Mucosa of stomach (tissue), 1 donor: Measurements from ENCODE around the gene NAALAD2.
A peak's percentile ranks its signal among the peaks of the same experiment; 100 is the strongest.
"Not testable (repeated sequence)": the region's sequence is repeated elsewhere in the genome, so short reads cannot be mapped to it uniquely, and the experiment has no call there.

ENCODE experiments used
- H3K27me3 ChIP-seq: one replicate; pipeline ENCODE4 v1.7.0; 2013; ENCODE audit warnings: mild to moderate bottlenecking, low read length; ENCODE audit not compliant: control insufficient read depth, insufficient read depth
- H3K36me3 ChIP-seq: one replicate; pipeline ENCODE4 v1.7.0; 2013; ENCODE audit warnings: low read length; ENCODE audit not compliant: control insufficient read depth, insufficient read depth
- H3K4me1 ChIP-seq: one replicate; pipeline ENCODE4 v1.7.0; 2013; ENCODE audit warnings: mild to moderate bottlenecking, low read length; ENCODE audit not compliant: control insufficient read depth, insufficient read depth
- H3K4me3 ChIP-seq: one replicate; pipeline ENCODE4 v1.7.0; 2013; ENCODE audit warnings: low read length
- H3K9ac ChIP-seq: one replicate; pipeline ENCODE4 v1.7.0; 2013; ENCODE audit warnings: mild to moderate bottlenecking, low read length, moderate library complexity
- H3K9me3 ChIP-seq: one replicate; pipeline ENCODE4 v1.7.0; 2013; ENCODE audit warnings: mild to moderate bottlenecking, low read length, moderate library complexity; ENCODE audit not compliant: control insufficient read depth
- donor health status: Pancreatic carcinoma.

Gene NAALAD2

GRCh38 chr11:90134478-90135003, at the start of gene NAALAD2:
TSS of gene NAALAD2 (plus strand) at chr11:90134663. CDS start at chr11:90134759, 96 bp downstream.
- H3K4me1 ChIP-seq = peaks cover 10% of the 10 kb centered on the region
- no peaks in the 10 kb centered on the region for H3K9me3 ChIP-seq
- peak within 1 kb of the TSS; percentile 19 for H3K4me3 ChIP-seq
- peaks cover 15% of the 10 kb centered on the region for H3K27me3 ChIP-seq
- H3K9ac ChIP-seq = peak within 1 kb of the TSS; percentile 25
- no peaks in the 10 kb centered on the region for H3K36me3 ChIP-seq

GRCh38 chr11:90085650-90086049, 48.8 kb upstream of the NAALAD2 start, which contains the start of gene UBTFL1:
TSS of gene UBTFL1 (plus strand) at chr11:90085950. CDS start at chr11:90085950, 0 bp downstream.
- H3K4me1 ChIP-seq, H3K4me3 ChIP-seq, H3K27me3 ChIP-seq, H3K9me3 ChIP-seq, H3K9ac ChIP-seq, H3K36me3 ChIP-seq: not testable (repeated sequence)

GRCh38 chr11:90088731-90089130, 45.7 kb upstream of the NAALAD2 start:
- not testable (repeated sequence) for H3K4me1 ChIP-seq, H3K27me3 ChIP-seq, H3K4me3 ChIP-seq, H3K9ac ChIP-seq, H3K9me3 ChIP-seq, H3K36me3 ChIP-seq

GRCh38 chr11:90095230-90095924, 39.1 kb upstream of the NAALAD2 start:
- H3K4me1 ChIP-seq, H3K36me3 ChIP-seq, H3K4me3 ChIP-seq: not testable (repeated sequence)

GRCh38 chr11:90098261-90098660, 36.2 kb upstream of the NAALAD2 start:
- H3K36me3 ChIP-seq, H3K9ac ChIP-seq, H3K27me3 ChIP-seq, H3K4me3 ChIP-seq, H3K4me1 ChIP-seq, H3K9me3 ChIP-seq: not testable (repeated sequence)

More at GRCh38 chr11:90095230-90095924, 39.1 kb upstream of the NAALAD2 start:
- H3K27me3 ChIP-seq, H3K9me3 ChIP-seq, H3K9ac ChIP-seq: not testable (repeated sequence)

- Histone ChIP-seq H3K9me3 (no peaks in the 10 kb centered on the region), H3K9ac (no peak overlapping the region), H3K36me3 (no peaks in the 10 kb centered on the region), H3K4me3 (no peak overlapping the region), H3K4me1 (no peaks in the 10 kb centered on the region), H3K27me3 (no peaks in the 10 kb centered on the region)
Measured at GRCh38 chr11:90100431-90100830, 34.0 kb upstream of the NAALAD2 start.

- H3K4me1 ChIP-seq = no peaks in the 10 kb centered on the region
Measured at GRCh38 chr11:90113541-90113940, 20.9 kb upstream of the NAALAD2 start.

GRCh38 chr11:90120191-90120590, 14.3 kb upstream of the NAALAD2 start:
- H3K9me3 ChIP-seq = no peaks in the 10 kb centered on the region
- H3K4me1 ChIP-seq = no peaks in the 10 kb centered on the region
- no peak overlapping the region for H3K4me3 ChIP-seq

More at GRCh38 chr11:90113541-90113940, 20.9 kb upstream of the NAALAD2 start:
- Histone ChIP-seq H3K4me3 (no peak overlapping the region), H3K36me3 (no peaks in the 10 kb centered on the region), H3K9ac (no peak overlapping the region), H3K9me3 (no peaks in the 10 kb centered on the region), H3K27me3 (no peaks in the 10 kb centered on the region)

GRCh38 chr11:90124371-90124770, 10.1 kb upstream of the NAALAD2 start:
- Histone ChIP-seq H3K9ac (no peak overlapping the region), H3K27me3 (no peaks in the 10 kb centered on the region), H3K4me3 (no peak overlapping the region), H3K36me3 (no peaks in the 10 kb centered on the region), H3K4me1 (no peaks in the 10 kb centered on the region), H3K9me3 (no peaks in the 10 kb centered on the region)

More at GRCh38 chr11:90120191-90120590, 14.3 kb upstream of the NAALAD2 start:
- Histone ChIP-seq H3K36me3 (no peaks in the 10 kb centered on the region), H3K9ac (no peak overlapping the region), H3K27me3 (no peaks in the 10 kb centered on the region)

GRCh38 chr11:90124946-90125345, 9.5 kb upstream of the NAALAD2 start:
- Histone ChIP-seq H3K36me3 (no peaks in the 10 kb centered on the region), H3K27me3 (no peaks in the 10 kb centered on the region), H3K9ac (no peak overlapping the region), H3K4me3 (no peak overlapping the region), H3K4me1 (no peaks in the 10 kb centered on the region), H3K9me3 (no peaks in the 10 kb centered on the region)

GRCh38 chr11:90133560-90134477, 644 bp upstream of the NAALAD2 start:
- Histone ChIP-seq H3K27me3 (peaks cover 15% of the 10 kb centered on the region), H3K4me3 (peak overlapping the region; percentile 19), H3K4me1 (peaks cover 10% of the 10 kb centered on the region), H3K36me3 (no peaks in the 10 kb centered on the region), H3K9ac (no peak overlapping the region), H3K9me3 (no peaks in the 10 kb centered on the region)

- Histone ChIP-seq H3K9me3 (no peaks in the 10 kb centered on the region), H3K9ac (peak overlapping the region; percentile 25), H3K36me3 (no peaks in the 10 kb centered on the region), H3K27me3 (peaks cover 15% of the 10 kb centered on the region), H3K4me1 (peaks cover 10% of the 10 kb centered on the region), H3K4me3 (peak overlapping the region; percentile 19)
Measured at GRCh38 chr11:90135016-90135415, 553 bp downstream of the NAALAD2 start.
